Muscle of arm (tissue), 12 donors: ENCODE results near the gene MRPL42. TPM values are rescaled to one million over a fixed set of nuclear protein-coding genes. Genes with fewer than 3 reads are reported as not detected.

Source experiments
- DNase-seq: peaks from one replicate; pipeline ENCODE4 v3.0.0-alpha.2; 2013
- polyA plus RNA-seq, 12 donors: library from polyadenylated mRNA; unstranded; fragments of 120-200 nt; gene quantifications; one replicate each; pipeline ENCODE4 v1.2.1, GENCODE V29; 2013; ENCODE audit not compliant: insufficient read length in 12 of 12

Gene MRPL42
- polyA plus RNA-seq, 12 donors = 32.8 to 56.3 (median 41.4) TPM; not detected in 1

- DNase-seq = no peak
Measured at GRCh38 chr12:93442411-93443340, 24.6 kb upstream of the MRPL42 start.

- no peak for DNase-seq
Measured at GRCh38 chr12:93443576-93443975, 23.7 kb upstream of the MRPL42 start.

- DNase-seq = no peak
Measured at GRCh38 chr12:93447555-93448290, 19.6 kb upstream of the MRPL42 start.

- DNase-seq = no peak
Measured at GRCh38 chr12:93448796-93449195, 18.5 kb upstream of the MRPL42 start.

- no peak for DNase-seq
Measured at GRCh38 chr12:93449277-93449676, 18.0 kb upstream of the MRPL42 start.

- no peak for DNase-seq
Measured at GRCh38 chr12:93451423-93452158, 15.7 kb upstream of the MRPL42 start.

- DNase-seq = no peak
Measured at GRCh38 chr12:93453633-93454032, 13.7 kb upstream of the MRPL42 start.

- DNase-seq = no peak
Measured at GRCh38 chr12:93456077-93456476, 11.2 kb upstream of the MRPL42 start.

- DNase-seq = no peak
Measured at GRCh38 chr12:93459097-93459496, 8.2 kb upstream of the MRPL42 start.

- DNase-seq = no peak
Measured at GRCh38 chr12:93460003-93460402, 7.3 kb upstream of the MRPL42 start.

- no peak for DNase-seq
Measured at GRCh38 chr12:93460902-93461301, 6.4 kb upstream of the MRPL42 start.

GRCh38 chr12:93461503-93461902 is 5.8 kb upstream of the MRPL42 start:
- no peak for DNase-seq

GRCh38 chr12:93465841-93466240 is 1.5 kb upstream of the MRPL42 start:
- DNase-seq = no peak

GRCh38 chr12:93466625-93467350 is 526 bp upstream of the MRPL42 start:
- peak; percentile 4 for DNase-seq

- no peak for DNase-seq
Measured at GRCh38 chr12:93468008-93468371, 676 bp downstream of the MRPL42 start.

GRCh38 chr12:93469386-93469785 is 2.1 kb downstream of the MRPL42 start:
- no peak for DNase-seq

GRCh38 chr12:93476555-93476954 is 9.2 kb downstream of the MRPL42 start:
- no peak for DNase-seq

- no peak for DNase-seq
Measured at GRCh38 chr12:93482721-93483120, 15.4 kb downstream of the MRPL42 start.

GRCh38 chr12:93483151-93483807 is 16.0 kb downstream of the MRPL42 start:
- DNase-seq = no peak

- DNase-seq = no peak
Measured at GRCh38 chr12:93484315-93484981, 17.1 kb downstream of the MRPL42 start.
